GM12801 (cell line): ENCODE results near the gene SSTR3.

ENCODE experiments used
- TF ChIP-seq, protein P1 (sequence below): IDR thresholded peaks from one replicate; pipeline ENCODE4 v1.5.1; 2011; ENCODE audit warnings: control low read depth; ENCODE audit not compliant: insufficient read length; ENCODE audit errors: extremely low read depth

Gene SSTR3

GRCh38 chr22:37213941-37214730 lies 1.9 kb upstream of the SSTR3 start:
- TF ChIP-seq, protein P1, sequence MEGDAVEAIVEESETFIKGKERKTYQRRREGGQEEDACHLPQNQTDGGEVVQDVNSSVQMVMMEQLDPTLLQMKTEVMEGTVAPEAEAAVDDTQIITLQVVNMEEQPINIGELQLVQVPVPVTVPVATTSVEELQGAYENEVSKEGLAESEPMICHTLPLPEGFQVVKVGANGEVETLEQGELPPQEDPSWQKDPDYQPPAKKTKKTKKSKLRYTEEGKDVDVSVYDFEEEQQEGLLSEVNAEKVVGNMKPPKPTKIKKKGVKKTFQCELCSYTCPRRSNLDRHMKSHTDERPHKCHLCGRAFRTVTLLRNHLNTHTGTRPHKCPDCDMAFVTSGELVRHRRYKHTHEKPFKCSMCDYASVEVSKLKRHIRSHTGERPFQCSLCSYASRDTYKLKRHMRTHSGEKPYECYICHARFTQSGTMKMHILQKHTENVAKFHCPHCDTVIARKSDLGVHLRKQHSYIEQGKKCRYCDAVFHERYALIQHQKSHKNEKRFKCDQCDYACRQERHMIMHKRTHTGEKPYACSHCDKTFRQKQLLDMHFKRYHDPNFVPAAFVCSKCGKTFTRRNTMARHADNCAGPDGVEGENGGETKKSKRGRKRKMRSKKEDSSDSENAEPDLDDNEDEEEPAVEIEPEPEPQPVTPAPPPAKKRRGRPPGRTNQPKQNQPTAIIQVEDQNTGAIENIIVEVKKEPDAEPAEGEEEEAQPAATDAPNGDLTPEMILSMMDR = no peak

DNA sequence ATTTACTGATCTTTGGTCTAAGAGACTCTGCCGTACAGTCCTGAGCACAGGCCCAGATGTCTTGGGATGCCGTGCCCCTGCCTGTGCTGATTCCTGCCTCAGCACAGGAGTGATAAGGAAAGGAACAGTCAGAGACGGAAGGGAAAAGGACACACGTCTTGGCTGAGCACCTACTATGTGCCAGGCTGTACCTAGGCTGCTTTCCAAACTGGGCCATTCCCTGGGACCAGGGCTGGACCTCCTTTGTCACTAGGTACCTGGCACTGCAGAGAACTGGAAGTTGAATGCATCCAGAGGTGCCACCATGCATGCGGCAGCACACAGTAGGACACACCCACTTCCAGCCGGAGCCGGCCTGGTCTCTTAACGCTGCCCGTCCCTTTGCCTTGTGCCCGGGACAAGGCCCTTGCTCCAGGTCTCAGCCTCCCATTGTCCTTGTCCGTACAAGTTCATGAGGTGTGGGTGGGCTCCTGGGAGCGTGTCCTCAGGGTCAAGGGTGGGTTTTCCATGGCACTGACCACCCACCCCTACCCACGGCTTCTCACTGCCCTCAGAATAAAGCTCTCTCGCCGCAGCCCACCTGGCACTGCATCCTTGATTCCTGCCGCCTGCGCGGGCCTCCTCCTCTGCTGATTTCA lies 1.1 kb upstream of the SSTR3 start:
- TF ChIP-seq, protein P1 = no peak

GRCh38 chr22:37211866-37212173 lies 457 bp downstream of the SSTR3 start:
- TF ChIP-seq, protein P1 = no peak

DNA sequence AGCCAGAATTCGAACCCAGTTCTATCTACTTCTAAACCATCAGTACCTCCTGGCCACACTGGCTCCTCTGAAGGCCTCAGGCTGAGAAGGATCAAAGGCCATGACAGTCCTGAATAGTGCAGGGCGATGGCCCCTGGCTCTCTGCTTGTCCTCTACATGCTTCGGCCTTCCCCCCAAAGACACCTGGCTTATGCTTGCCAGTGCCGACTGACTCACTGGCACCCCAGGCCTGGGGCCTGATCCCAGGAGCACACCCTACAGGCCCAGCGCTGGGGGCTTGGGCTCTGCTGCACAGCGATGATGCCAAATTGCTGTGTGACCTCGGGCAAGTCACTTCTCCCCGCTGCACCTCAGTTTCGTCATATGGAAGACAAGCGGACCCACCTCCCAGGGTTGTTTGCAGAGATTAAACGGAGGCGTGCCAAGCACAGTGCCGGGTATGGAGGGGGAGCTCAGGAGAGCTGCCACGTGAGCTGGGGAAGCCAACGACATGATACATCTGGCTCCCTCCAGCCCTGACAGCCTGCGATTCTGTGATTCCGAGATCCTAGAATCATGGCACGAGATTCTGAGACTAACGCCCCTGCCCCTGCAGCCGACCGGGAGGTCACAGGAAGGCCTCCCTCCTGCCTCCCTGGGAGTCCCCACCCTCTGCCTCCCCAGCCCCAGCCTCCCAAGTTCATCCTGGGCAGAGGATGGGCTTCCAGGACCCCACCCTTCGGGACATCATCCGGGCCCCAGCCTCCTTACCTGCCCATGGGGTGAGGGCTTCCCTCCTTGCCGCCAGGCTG lies 1.0 kb downstream of the SSTR3 start:
- TF ChIP-seq, protein P1 = no peak

DNA sequence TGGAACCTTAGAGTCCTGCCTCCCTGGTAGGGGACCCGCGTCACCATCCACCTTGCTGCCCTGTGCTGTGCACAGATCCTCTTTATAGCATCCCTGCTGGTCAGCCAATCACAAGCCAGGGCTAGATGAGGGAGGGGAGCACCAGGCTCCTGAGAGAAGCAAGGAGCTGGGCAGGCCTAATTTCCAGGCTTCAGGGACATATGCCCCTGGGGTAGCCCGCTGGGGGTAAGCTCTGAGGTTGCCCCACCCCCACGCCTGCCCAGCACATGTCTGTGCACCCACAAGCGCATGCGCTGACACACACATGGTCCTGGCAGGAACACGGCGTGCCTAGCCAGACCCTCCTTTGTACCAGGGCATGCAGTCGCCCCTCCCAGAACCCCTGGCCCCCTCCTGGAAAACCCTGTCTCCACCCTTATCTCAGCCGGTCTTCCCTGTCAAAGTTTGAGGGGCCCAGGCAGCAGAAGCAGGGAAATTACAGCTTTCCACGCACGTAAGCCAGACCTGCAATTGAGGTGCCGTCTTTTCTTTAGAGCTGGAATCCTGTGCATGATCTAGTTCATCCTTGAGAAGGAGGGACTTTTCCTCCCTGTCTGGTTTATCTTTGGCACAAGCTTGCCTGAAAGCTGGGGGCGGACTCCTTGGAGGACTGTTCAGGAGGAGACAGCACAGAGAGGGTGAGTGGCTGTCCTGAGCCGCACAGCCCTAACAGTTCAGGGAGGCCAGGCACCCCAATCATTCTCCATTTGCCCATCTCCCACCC lies 2.1 kb downstream of the SSTR3 start:
- TF ChIP-seq, protein P1 = no peak

DNA sequence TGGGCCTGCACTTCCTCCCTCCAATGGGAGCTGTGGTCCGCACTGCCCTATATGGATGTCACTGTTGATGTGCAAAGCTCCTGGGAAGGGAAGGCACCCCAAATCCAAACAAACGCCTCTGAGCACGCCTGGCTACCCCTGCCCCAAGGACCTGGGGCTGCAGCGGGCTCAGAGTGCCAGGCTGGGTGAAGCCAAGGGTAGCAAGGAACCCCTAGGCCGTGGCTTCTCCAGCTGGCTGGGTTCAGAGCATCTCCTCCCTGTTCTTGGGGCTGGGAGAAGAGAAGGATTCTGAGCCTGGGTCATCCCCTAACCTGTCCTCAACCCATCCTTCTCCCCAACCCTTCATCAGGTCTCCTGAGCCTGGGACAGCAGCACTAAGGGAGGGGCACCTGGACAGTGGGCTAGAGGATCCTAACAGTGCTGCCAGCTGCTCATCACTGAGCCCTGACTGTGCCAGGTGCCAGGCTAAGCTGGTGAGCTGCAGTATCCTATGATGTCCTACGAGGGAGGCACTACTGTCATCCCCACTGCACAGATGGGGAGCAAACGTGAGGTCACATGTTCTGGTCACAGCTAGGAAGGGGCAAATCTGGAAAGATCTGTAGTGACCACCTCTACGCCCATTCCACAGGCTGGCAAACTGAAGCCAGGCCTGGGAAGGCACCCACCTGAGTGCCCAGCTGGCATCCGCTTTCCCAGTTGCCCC lies 3.0 kb downstream of the SSTR3 start:
- TF ChIP-seq, protein P1 = no peak
